K562 (cell line): ENCODE measurements around the gene ELMO1. TPM values are rescaled to one million over a fixed set of nuclear protein-coding genes. Genes with fewer than 3 reads are reported as not detected.

Source experiments
- DNMT1 ChIP-seq: fragments of 450-650 bp; IDR thresholded peaks from 2 replicates; pipeline ENCODE4 v1.6.1; 2016; ENCODE audit warnings: antibody characterized with exemption, mild to moderate bottlenecking
- MTA1 ChIP-seq: fragments of 450-650 bp; IDR thresholded peaks from 2 replicates; pipeline ENCODE4 v1.6.1; 2017; ENCODE audit warnings: borderline replicate concordance
- PHTF2 ChIP-seq: fragments of 250-450 bp; sonication (Bioruptor Pico); IDR thresholded peaks from 2 replicates; pipeline ENCODE4 v1.5.0; 2021; ENCODE audit warnings: mild to moderate bottlenecking
- REST ChIP-seq, 2 experiments: fragments of 450-650 bp; formaldehyde crosslinking in 1 of 2; IDR thresholded peaks; 2 replicates each; pipeline versions ENCODE4 v1.4.0 to v1.6.1; 2014 to 2020; ENCODE audit warnings: mild to moderate bottlenecking in 2 of 2, borderline replicate concordance in 1 of 2, low read depth in 1 of 2
- TFAM ChIP-seq: fragments of 250-450 bp; sonication (Bioruptor Pico); conservative IDR thresholded peaks from 2 replicates; pipeline ENCODE4 v1.5.0; 2021; ENCODE audit warnings: mild to moderate bottlenecking, moderate library complexity
- ZNF12 ChIP-seq: sonication (generic); formaldehyde crosslinking; IDR thresholded peaks from 2 replicates; pipeline ENCODE4 v1.4.0; 2020; ENCODE audit warnings: mild to moderate bottlenecking, missing genetic modification reagents
- ZNF354B ChIP-seq: fragments of 250-450 bp; sonication (Bioruptor Pico); IDR thresholded peaks from 2 replicates; pipeline ENCODE4 v1.4.0; 2020
- ZNF778 ChIP-seq: fragments of 450-650 bp; formaldehyde crosslinking; IDR thresholded peaks from 2 replicates; pipeline ENCODE4 v1.4.0; 2020; ENCODE audit warnings: mild to moderate bottlenecking, moderate library complexity
- polyA plus RNA-seq, 8 experiments: library from polyadenylated mRNA; depleted of rRNA in 4 of 8; stranded (reverse) in 5 of 8; unstranded in 3 of 8; fragments of >200 nt; fragmentation: Nextera tagmentation in 2 of 8; fragmentation: Illumina TruSeq in 1 of 8; extraction: Ambion mirVana in 2 of 8; extraction: Trizol in 1 of 8; gene quantifications; 2 replicates each; pipeline versions ENCODE4 v1.2.1 to v1.2.3, GENCODE V29; 2011 to 2014; ENCODE audit warnings: inconsistent platforms in 1 of 8, missing spikeins in 1 of 8
- total RNA-seq, 7 experiments: library from RNA; depleted of rRNA in 6 of 7; stranded (reverse); fragments of >200 nt in 6 of 7; fragmentation: Illumina TruSeq in 2 of 7; extraction: Trizol in 2 of 7; gene quantifications; 2 replicates each; pipeline versions ENCODE4 v1.2.1 to v1.2.3, GENCODE V29; 2011 to 2021; ENCODE audit warnings: low replicate concordance in 1 of 7
- TF ChIP-seq, protein P1 (sequence below): fragments of 200-800 bp; sonication (Bioruptor generic); IDR thresholded peaks from 2 replicates; pipeline ENCODE4 v1.6.1; 2016; ENCODE audit warnings: missing genetic modification characterization, missing compliant biosample characterization

The ELMO1 gene
- total and polyA plus RNA-seq, 9 of the 15 experiments (the other 6 are each of a cell fraction or from before 2014, with no cell fraction given), result 0.36 to 7.2 (median 3.6) TPM

- TF ChIP-seq, protein P1, sequence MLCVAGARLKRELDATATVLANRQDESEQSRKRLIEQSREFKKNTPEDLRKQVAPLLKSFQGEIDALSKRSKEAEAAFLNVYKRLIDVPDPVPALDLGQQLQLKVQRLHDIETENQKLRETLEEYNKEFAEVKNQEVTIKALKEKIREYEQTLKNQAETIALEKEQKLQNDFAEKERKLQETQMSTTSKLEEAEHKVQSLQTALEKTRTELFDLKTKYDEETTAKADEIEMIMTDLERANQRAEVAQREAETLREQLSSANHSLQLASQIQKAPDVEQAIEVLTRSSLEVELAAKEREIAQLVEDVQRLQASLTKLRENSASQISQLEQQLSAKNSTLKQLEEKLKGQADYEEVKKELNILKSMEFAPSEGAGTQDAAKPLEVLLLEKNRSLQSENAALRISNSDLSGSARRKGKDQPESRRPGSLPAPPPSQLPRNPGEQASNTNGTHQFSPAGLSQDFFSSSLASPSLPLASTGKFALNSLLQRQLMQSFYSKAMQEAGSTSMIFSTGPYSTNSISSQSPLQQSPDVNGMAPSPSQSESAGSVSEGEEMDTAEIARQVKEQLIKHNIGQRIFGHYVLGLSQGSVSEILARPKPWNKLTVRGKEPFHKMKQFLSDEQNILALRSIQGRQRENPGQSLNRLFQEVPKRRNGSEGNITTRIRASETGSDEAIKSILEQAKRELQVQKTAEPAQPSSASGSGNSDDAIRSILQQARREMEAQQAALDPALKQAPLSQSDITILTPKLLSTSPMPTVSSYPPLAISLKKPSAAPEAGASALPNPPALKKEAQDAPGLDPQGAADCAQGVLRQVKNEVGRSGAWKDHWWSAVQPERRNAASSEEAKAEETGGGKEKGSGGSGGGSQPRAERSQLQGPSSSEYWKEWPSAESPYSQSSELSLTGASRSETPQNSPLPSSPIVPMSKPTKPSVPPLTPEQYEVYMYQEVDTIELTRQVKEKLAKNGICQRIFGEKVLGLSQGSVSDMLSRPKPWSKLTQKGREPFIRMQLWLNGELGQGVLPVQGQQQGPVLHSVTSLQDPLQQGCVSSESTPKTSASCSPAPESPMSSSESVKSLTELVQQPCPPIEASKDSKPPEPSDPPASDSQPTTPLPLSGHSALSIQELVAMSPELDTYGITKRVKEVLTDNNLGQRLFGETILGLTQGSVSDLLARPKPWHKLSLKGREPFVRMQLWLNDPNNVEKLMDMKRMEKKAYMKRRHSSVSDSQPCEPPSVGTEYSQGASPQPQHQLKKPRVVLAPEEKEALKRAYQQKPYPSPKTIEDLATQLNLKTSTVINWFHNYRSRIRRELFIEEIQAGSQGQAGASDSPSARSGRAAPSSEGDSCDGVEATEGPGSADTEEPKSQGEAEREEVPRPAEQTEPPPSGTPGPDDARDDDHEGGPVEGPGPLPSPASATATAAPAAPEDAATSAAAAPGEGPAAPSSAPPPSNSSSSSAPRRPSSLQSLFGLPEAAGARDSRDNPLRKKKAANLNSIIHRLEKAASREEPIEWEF (CRISPR knock-in tag), result no peak
- TF ChIP-seq PHTF2 (CRISPR knock-in tag) (no peak), TFAM (CRISPR knock-in tag) (no peak), ZNF12 (no peak), DNMT1 (no peak), REST (IDR thresholded peaks at IDR 0.05; ENCODE audit: borderline replicate concordance) (no peak), REST (CRISPR knock-in tag; IDR thresholded peaks at IDR 0.05; ENCODE audit: low read depth) (no peak), MTA1 (no peak), ZNF778 (CRISPR knock-in tag) (no peak), ZNF354B (CRISPR knock-in tag) (no peak)
Observed at GRCh38 chr7:37416378-37417106, 32.1 kb downstream of the ELMO1 start (continued).
